HEK293 (cell line): ENCODE results near the gene STRIP1.

Experiments
- CTCF ChIA-PET: fragments of 350-600 bp; formaldehyde crosslinking; extraction: SDS; loops from one replicate; lab custom pipeline; 2021; ENCODE audit warnings: antibody characterized with exemption; lab: Yijun Ruan, JAX
- POLR2A ChIA-PET: fragments of 300-600 bp; formaldehyde crosslinking; extraction: SDS; loops from one replicate; lab custom pipeline; 2020; ENCODE audit warnings: antibody characterized with exemption, inconsistent platforms; lab: Yijun Ruan, JAX
- H3K27ac ChIP-seq: fragments of 200-500 bp; sonication (Bioruptor generic); 2 replicates; pipeline ENCODE4 v1.5.1; 2014; ENCODE audit warnings: low read depth, low read length, control low read depth, inconsistent platforms; ENCODE audit errors: extremely low read depth
- H3K36me3 ChIP-seq, 2 experiments: fragments of 200-500 bp in 1 of 2; sonication (Bioruptor generic) in 1 of 2; 1 replicate in 1 of 2; 2 replicates in 1 of 2; pipeline ENCODE4 v1.5.1; 2014 to 2017; ENCODE audit warnings: inconsistent platforms in 2 of 2, low read length in 2 of 2; ENCODE audit not compliant: control insufficient read depth in 2 of 2, insufficient read depth in 1 of 2
- H3K4me1 ChIP-seq: fragments of 200-500 bp; sonication (Bioruptor generic); 2 replicates; pipeline ENCODE4 v1.5.1; 2014; ENCODE audit warnings: mild to moderate bottlenecking, low read length, inconsistent platforms; ENCODE audit not compliant: control insufficient read depth, insufficient read depth
- H3K4me3 ChIP-seq: 2 replicates; pipeline ENCODE4 v1.5.1; 2011; ENCODE audit warnings: low read depth, mild to moderate bottlenecking, control low read depth, low read length, moderate library complexity
- H3K9me3 ChIP-seq: fragments of 200-500 bp; sonication (Bioruptor generic); 2 replicates; pipeline ENCODE4 v1.5.1; 2014; ENCODE audit warnings: low read depth, low read length, inconsistent platforms; ENCODE audit not compliant: control insufficient read depth, insufficient read depth
- INSM2 ChIP-seq: fragments of 450-650 bp; formaldehyde crosslinking; IDR thresholded peaks from 2 replicates; pipeline ENCODE4 v1.5.1; 2016; ENCODE audit warnings: missing biosample characterization, missing genetic modification characterization
- KLF10 ChIP-seq: fragments of 450-650 bp; IDR thresholded peaks from 2 replicates; pipeline ENCODE4 v1.5.1; 2018; ENCODE audit warnings: missing biosample characterization, mild to moderate bottlenecking, missing genetic modification characterization
- MZF1 ChIP-seq: fragments of 450-650 bp; formaldehyde crosslinking; IDR thresholded peaks from 2 replicates; pipeline ENCODE4 v1.5.1; 2017; ENCODE audit warnings: missing biosample characterization, missing genetic modification characterization, borderline replicate concordance
- RBAK ChIP-seq: fragments of 450-650 bp; formaldehyde crosslinking; IDR thresholded peaks from 2 replicates; pipeline ENCODE4 v1.5.1; 2016; ENCODE audit warnings: missing biosample characterization, missing genetic modification characterization
- SCRT2 ChIP-seq: fragments of 450-650 bp; formaldehyde crosslinking; IDR thresholded peaks from 2 replicates; pipeline ENCODE4 v1.5.1; 2016; ENCODE audit warnings: missing biosample characterization, missing genetic modification characterization
- SETDB1 ChIP-seq: IDR thresholded peaks from one replicate; pipeline ENCODE4 v1.6.1; 2017; ENCODE audit warnings: mild to moderate bottlenecking, low read length, moderate library complexity, mixed read lengths; ENCODE audit not compliant: insufficient read length
- SP3 ChIP-seq: fragments of 450-650 bp; formaldehyde crosslinking; IDR thresholded peaks from 2 replicates; pipeline ENCODE4 v1.5.1; 2016; ENCODE audit warnings: missing biosample characterization, missing genetic modification characterization
- ZFP69B ChIP-seq: fragments of 450-650 bp; formaldehyde crosslinking; IDR thresholded peaks from 2 replicates; pipeline ENCODE4 v1.5.1; 2016; ENCODE audit warnings: missing biosample characterization, missing genetic modification characterization
- ZIC2 ChIP-seq: fragments of 450-650 bp; formaldehyde crosslinking; IDR thresholded peaks from 2 replicates; pipeline ENCODE4 v1.5.1; 2016; ENCODE audit warnings: missing biosample characterization, missing genetic modification characterization
- ZNF175 ChIP-seq: fragments of 450-650 bp; formaldehyde crosslinking; IDR thresholded peaks from 2 replicates; pipeline ENCODE4 v1.5.1; 2016; ENCODE audit warnings: missing biosample characterization, missing genetic modification characterization
- ZNF184 ChIP-seq: fragments of 450-650 bp; IDR thresholded peaks from 2 replicates; pipeline ENCODE4 v1.5.1; 2018; ENCODE audit warnings: missing biosample characterization, mild to moderate bottlenecking, missing genetic modification characterization
- ZNF202 ChIP-seq: fragments of 450-650 bp; formaldehyde crosslinking; IDR thresholded peaks from 2 replicates; pipeline ENCODE4 v1.5.1; 2016; ENCODE audit warnings: missing biosample characterization, missing genetic modification characterization, borderline replicate concordance
- ZNF324 ChIP-seq: fragments of 450-650 bp; formaldehyde crosslinking; IDR thresholded peaks from 2 replicates; pipeline ENCODE4 v1.5.1; 2016; ENCODE audit warnings: missing biosample characterization, missing genetic modification characterization
- ZNF394 ChIP-seq: fragments of 450-650 bp; formaldehyde crosslinking; IDR thresholded peaks from 2 replicates; pipeline ENCODE4 v1.5.1; 2016; ENCODE audit warnings: missing biosample characterization, missing genetic modification characterization, mild to moderate bottlenecking, moderate library complexity, borderline replicate concordance
- ZNF48 ChIP-seq: fragments of 450-650 bp; formaldehyde crosslinking; IDR thresholded peaks from 2 replicates; pipeline ENCODE4 v1.5.1; 2016; ENCODE audit warnings: missing biosample characterization, missing genetic modification characterization
- ZNF580 ChIP-seq: fragments of 450-650 bp; formaldehyde crosslinking; IDR thresholded peaks from 2 replicates; pipeline ENCODE4 v1.5.1; 2016; ENCODE audit warnings: missing biosample characterization, missing genetic modification characterization
- ZNF623 ChIP-seq: fragments of 450-650 bp; formaldehyde crosslinking; IDR thresholded peaks from 2 replicates; pipeline ENCODE4 v1.5.1; 2016; ENCODE audit warnings: missing biosample characterization, missing genetic modification characterization
- ZNF658 ChIP-seq: fragments of 450-650 bp; formaldehyde crosslinking; IDR thresholded peaks from 2 replicates; pipeline ENCODE4; 2016; ENCODE audit warnings: missing biosample characterization, missing genetic modification characterization
- TF ChIP-seq, protein P1 (sequence below): fragments of 450-650 bp; formaldehyde crosslinking; IDR thresholded peaks from 2 replicates; pipeline ENCODE4 v1.5.1; 2016; ENCODE audit warnings: missing biosample characterization, missing genetic modification characterization
- TF ChIP-seq, protein P2 (sequence below): fragments of 450-650 bp; formaldehyde crosslinking; IDR thresholded peaks from 2 replicates; pipeline ENCODE4 v1.5.0; 2017; ENCODE audit warnings: missing biosample characterization, missing genetic modification characterization, borderline replicate concordance

Gene STRIP1

GRCh38 chr1:110068646-110069403, 34.4 kb downstream of the STRIP1 start:
- Histone ChIP-seq H3K4me1 (no peaks in the 10 kb centered on the region), H3K36me3 (no peaks in the 10 kb centered on the region), H3K4me3 (no peak overlapping the region), H3K9me3 (no peaks in the 10 kb centered on the region), H3K27ac (no peak overlapping the region)
- ChIA-PET POLR2A (no interaction called here), CTCF (interaction anchor here (0.6 kb wide), 1 partner anchor 12 kb away, joined by 3 read pairs; no protein-coding TSS in a partner anchor)
- TF ChIP-seq ZNF658 (no peak), ZNF623 (tag by site-specific recombination) (no peak), ZNF202 (tag by site-specific recombination) (no peak), ZFP69B (tag by site-specific recombination) (no peak), ZNF175 (tag by site-specific recombination) (no peak), SCRT2 (tag by site-specific recombination) (no peak), ZNF580 (tag by site-specific recombination) (no peak), ZNF184 (tag by site-specific recombination) (no peak), MZF1 (tag by site-specific recombination) (no peak), ZIC2 (tag by site-specific recombination) (no peak), ZNF394 (tag by site-specific recombination) (no peak), INSM2 (tag by site-specific recombination) (no peak), KLF10 (no peak), SP3 (tag by site-specific recombination) (no peak), ZNF48 (no peak), ZNF324 (tag by site-specific recombination) (no peak), RBAK (tag by site-specific recombination) (no peak), SETDB1 (no peak)
- TF ChIP-seq, protein P1, sequence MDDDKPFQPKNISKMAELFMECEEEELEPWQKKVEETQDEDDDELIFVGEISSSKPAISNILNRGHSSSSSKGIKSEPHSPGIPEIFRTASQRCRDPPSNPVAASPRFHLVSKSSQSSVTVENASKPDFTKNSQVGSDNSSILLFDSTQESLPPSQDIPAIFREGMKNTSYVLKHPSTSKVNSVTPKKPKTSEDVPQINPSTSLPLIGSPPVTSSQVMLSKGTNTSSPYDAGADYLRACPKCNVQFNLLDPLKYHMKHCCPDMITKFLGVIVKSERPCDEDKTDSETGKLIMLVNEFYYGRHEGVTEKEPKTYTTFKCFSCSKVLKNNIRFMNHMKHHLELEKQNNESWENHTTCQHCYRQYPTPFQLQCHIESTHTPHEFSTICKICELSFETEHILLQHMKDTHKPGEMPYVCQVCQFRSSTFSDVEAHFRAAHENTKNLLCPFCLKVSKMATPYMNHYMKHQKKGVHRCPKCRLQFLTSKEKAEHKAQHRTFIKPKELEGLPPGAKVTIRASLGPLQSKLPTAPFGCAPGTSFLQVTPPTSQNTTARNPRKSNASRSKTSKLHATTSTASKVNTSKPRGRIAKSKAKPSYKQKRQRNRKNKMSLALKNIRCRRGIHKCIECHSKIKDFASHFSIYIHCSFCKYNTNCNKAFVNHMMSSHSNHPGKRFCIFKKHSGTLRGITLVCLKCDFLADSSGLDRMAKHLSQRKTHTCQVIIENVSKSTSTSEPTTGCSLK: no peak
- TF ChIP-seq, protein P2, sequence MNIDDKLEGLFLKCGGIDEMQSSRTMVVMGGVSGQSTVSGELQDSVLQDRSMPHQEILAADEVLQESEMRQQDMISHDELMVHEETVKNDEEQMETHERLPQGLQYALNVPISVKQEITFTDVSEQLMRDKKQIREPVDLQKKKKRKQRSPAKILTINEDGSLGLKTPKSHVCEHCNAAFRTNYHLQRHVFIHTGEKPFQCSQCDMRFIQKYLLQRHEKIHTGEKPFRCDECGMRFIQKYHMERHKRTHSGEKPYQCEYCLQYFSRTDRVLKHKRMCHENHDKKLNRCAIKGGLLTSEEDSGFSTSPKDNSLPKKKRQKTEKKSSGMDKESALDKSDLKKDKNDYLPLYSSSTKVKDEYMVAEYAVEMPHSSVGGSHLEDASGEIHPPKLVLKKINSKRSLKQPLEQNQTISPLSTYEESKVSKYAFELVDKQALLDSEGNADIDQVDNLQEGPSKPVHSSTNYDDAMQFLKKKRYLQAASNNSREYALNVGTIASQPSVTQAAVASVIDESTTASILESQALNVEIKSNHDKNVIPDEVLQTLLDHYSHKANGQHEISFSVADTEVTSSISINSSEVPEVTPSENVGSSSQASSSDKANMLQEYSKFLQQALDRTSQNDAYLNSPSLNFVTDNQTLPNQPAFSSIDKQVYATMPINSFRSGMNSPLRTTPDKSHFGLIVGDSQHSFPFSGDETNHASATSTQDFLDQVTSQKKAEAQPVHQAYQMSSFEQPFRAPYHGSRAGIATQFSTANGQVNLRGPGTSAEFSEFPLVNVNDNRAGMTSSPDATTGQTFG (tag by site-specific recombination): no peak
